A549 (cell line): Measurements from ENCODE around the gene RASGRP1. TPM values are rescaled to one million over a fixed set of nuclear protein-coding genes. Genes with fewer than 3 reads are reported as not detected.

Experiments used
- ATAC-seq, 2 experiments: fragments of 200-7000 bp in 1 of 2; fragments of >200 bp in 1 of 2; cut with Nextera tagmentation in 1 of 2; cut with Tn5 transposase in 1 of 2; 3 replicates each; pipeline versions ENCODE4 v1.8.0 to v1.9.1; 2018 to 2020; ENCODE audit warnings: mild to moderate bottlenecking in 1 of 2, moderate library complexity in 1 of 2
- CTCF ChIA-PET: fragments of 300-600 bp; sonication (Branson Sonifier 250); formaldehyde crosslinking; extraction: SDS; loops from one replicate; lab custom pipeline; 2021; ENCODE audit warnings: antibody characterized with exemption, inconsistent platforms; lab: Yijun Ruan, JAX
- POLR2A ChIA-PET: fragments of 350-600 bp; formaldehyde crosslinking; extraction: SDS; loops from one replicate; lab custom pipeline; 2021; ENCODE audit warnings: antibody characterized with exemption, inconsistent platforms; lab: Yijun Ruan, JAX
- DNase-seq, 2 experiments: peaks; one replicate each; pipeline versions ENCODE4 v3.0.0 to v3.0.0-alpha.2; 2011 to 2016; ENCODE audit warnings: low read depth in 1 of 2, low spot score in 1 of 2
- FAIRE-seq: peaks from 2 replicates; lab custom pipeline; 2011; peaks lifted over from hg19 to GRCh38; lab: Jason Lieb, UNC
- H3K27ac ChIP-seq, 2 experiments: fragments of >200 bp; sonication (Bioruptor Twin); formaldehyde crosslinking; 3 replicates each; pipeline ENCODE4 v1.5.1; 2016 to 2017
- H3K4me1 ChIP-seq: fragments of >200 bp; sonication (Bioruptor Twin); formaldehyde crosslinking; 3 replicates; pipeline ENCODE4 v1.6.1; 2016
- H3K4me2 ChIP-seq: fragments of >200 bp; sonication (Bioruptor Twin); formaldehyde crosslinking; 3 replicates; pipeline ENCODE4 v1.6.1; 2016
- H3K4me3 ChIP-seq: fragments of >200 bp; sonication (Bioruptor Twin); formaldehyde crosslinking; 3 replicates; pipeline ENCODE4 v1.5.1; 2016
- H3K9me3 ChIP-seq: fragments of >200 bp; sonication (Bioruptor Twin); formaldehyde crosslinking; 3 replicates; pipeline ENCODE4 v1.6.1; 2016
- ATOH8 ChIP-seq: fragments of 250-450 bp; sonication (Bioruptor Pico); IDR thresholded peaks from 2 replicates; pipeline ENCODE4 v1.5.0; 2020; ENCODE audit warnings: low read depth, mild to moderate bottlenecking, moderate library complexity
- CHD4 ChIP-seq: fragments of 200-600 bp; sonication (generic); IDR thresholded peaks from 2 replicates; pipeline ENCODE4 v1.6.1; 2016; ENCODE audit warnings: antibody characterized with exemption, mild to moderate bottlenecking, borderline replicate concordance
- E2F6 ChIP-seq: IDR thresholded peaks from 2 replicates; pipeline ENCODE4 v1.6.1; 2012; ENCODE audit warnings: low read depth, borderline replicate concordance
- EHF ChIP-seq: fragments of 250-450 bp; sonication (Bioruptor Pico); IDR thresholded peaks from 2 replicates; pipeline ENCODE4 v1.5.0; 2020; ENCODE audit warnings: mild to moderate bottlenecking
- EHMT2 ChIP-seq: fragments of 200-600 bp; sonication (generic); IDR thresholded peaks from 2 replicates; pipeline ENCODE4 v1.6.1; 2016; ENCODE audit warnings: antibody characterized with exemption, low read depth, mild to moderate bottlenecking, moderate library complexity
- FOSB ChIP-seq: fragments of 250-450 bp; sonication (Bioruptor Pico); IDR thresholded peaks from 2 replicates; pipeline ENCODE4 v1.5.0; 2020; ENCODE audit warnings: mild to moderate bottlenecking, moderate library complexity
- FOXS1 ChIP-seq: fragments of 250-450 bp; sonication (Bioruptor Pico); IDR thresholded peaks from 2 replicates; pipeline ENCODE4 v1.5.0; 2020; ENCODE audit warnings: mild to moderate bottlenecking, moderate library complexity
- HES2 ChIP-seq: fragments of >200 bp; sonication (Bioruptor Twin); formaldehyde crosslinking; IDR thresholded peaks from 2 replicates; pipeline ENCODE4 v1.6.1; 2016
- HEYL ChIP-seq: fragments of 250-450 bp; sonication (Bioruptor Pico); IDR thresholded peaks from 2 replicates; pipeline ENCODE4 v1.8.0; 2021; ENCODE audit warnings: mild to moderate bottlenecking, moderate library complexity
- KDM1A ChIP-seq: fragments of 200-600 bp; sonication (generic); IDR thresholded peaks from 2 replicates; pipeline ENCODE4 v1.6.1; 2016; ENCODE audit warnings: low read depth, mild to moderate bottlenecking
- MAFK ChIP-seq: fragments of 450-650 bp; IDR thresholded peaks from 2 replicates; pipeline ENCODE4 v1.6.1; 2014; ENCODE audit not compliant: partially characterized antibody
- MAX ChIP-seq: IDR thresholded peaks from 2 replicates; pipeline ENCODE4 v1.6.1; 2012
- MYC ChIP-seq: IDR thresholded peaks from 2 replicates; pipeline ENCODE4 v1.6.1; 2012; ENCODE audit warnings: mild to moderate bottlenecking, inconsistent platforms, low read length, improper control_type of control experiment, borderline replicate concordance
- POLR2A ChIP-seq: IDR thresholded peaks from 2 replicates; pipeline ENCODE4 v1.6.1; 2012; ENCODE audit warnings: mild to moderate bottlenecking, low read length
- RAD21 ChIP-seq, 2 experiments: fragments of >200 bp in 1 of 2; sonication (Bioruptor Twin) in 1 of 2; formaldehyde crosslinking in 1 of 2; IDR thresholded peaks in 1 of 2; conservative IDR thresholded peaks in 1 of 2; 2 replicates in 1 of 2; 3 replicates in 1 of 2; pipeline ENCODE4 v1.6.1; 2012 to 2018; ENCODE audit warnings: inconsistent platforms in 1 of 2
- RCOR1 ChIP-seq: fragments of 150-350 bp; IDR thresholded peaks from 2 replicates; pipeline ENCODE4 v1.6.1; 2014; ENCODE audit warnings: antibody characterized with exemption, low read length, low read depth
- TFCP2L1 ChIP-seq: fragments of 250-450 bp; sonication (Bioruptor Pico); IDR thresholded peaks from 2 replicates; pipeline ENCODE4 v1.5.0; 2021; ENCODE audit warnings: mild to moderate bottlenecking
- ZC3H11A ChIP-seq: fragments of 450-650 bp; IDR thresholded peaks from 2 replicates; pipeline ENCODE4 v1.6.1; 2014; ENCODE audit warnings: antibody characterized with exemption, mild to moderate bottlenecking
- WGBS: methylation state at CpG from one replicate; pipeline ENCODE4 v1.1.6; 2017; ENCODE audit errors: missing lambda C conversion rate; 5-methylcytosine and 5-hydroxymethylcytosine counted together
- polyA plus RNA-seq, 4 experiments: library from polyadenylated mRNA; depleted of rRNA in 3 of 4; stranded (reverse); fragments of >200 nt; fragmentation: RNase III in 1 of 4; extraction: RNeasy Plus Mini Kit Qiagen cat#74134 plus additional on column Dnase treatment in 1 of 4; gene quantifications; 2 replicates in 3 of 4; 3 replicates in 1 of 4; pipeline ENCODE4 v1.2.3, GENCODE V29; 2011 to 2017

RASGRP1 gene
- polyA plus RNA-seq, 2 of the 4 experiments (the other 2 are of a cell fraction): 0.70 to 1.2 TPM

GRCh38 chr15:38603672-38604071 lies 39.1 kb upstream of the RASGRP1 start:
- DNase-seq (no peak), FAIRE-seq (no peak)
- no peak for TF ChIP-seq POLR2A
- TF ChIP-seq MAFK: no peak
- TF ChIP-seq HEYL (CRISPR knock-in tag): no peak
- TF ChIP-seq MYC: no peak
- TF ChIP-seq HES2: no peak
- no peak for TF ChIP-seq EHF (CRISPR knock-in tag)
- no peak for TF ChIP-seq ATOH8
- TF ChIP-seq FOSB (CRISPR knock-in tag): no peak
- no peak for TF ChIP-seq MAX
- TF ChIP-seq RAD21 (conservative IDR thresholded peaks at IDR 0.05 in 1 of 2, IDR thresholded peaks at IDR 0.05 in 1 of 2): no peak
- no peak for TF ChIP-seq FOXS1
- TF ChIP-seq E2F6: no peak
- TF ChIP-seq CHD4: no peak
- TF ChIP-seq, all 56 proteins: peak for 0
- Histone ChIP-seq H3K9me3 (no peaks in the 10 kb centered on the region), H3K4me1 (no peaks in the 10 kb centered on the region), H3K27ac (no peak overlapping the region), H3K4me2 (no peak overlapping the region), H3K4me3 (no peak overlapping the region)
- ChIA-PET POLR2A (no interaction called here), CTCF (interaction anchor here (0.9 kb wide), 2 partner anchors 40 to 80 kb away, joined by 3 to 4 read pairs; partner anchors contain the start of gene RASGRP1)
- 80% methylated on average over 5 of the region's 5 CpGs for WGBS
- ATAC-seq: no peak

GRCh38 chr15:38602910-38603670 lies 38.5 kb upstream of the RASGRP1 start:
- FAIRE-seq: no peak
- ATAC-seq: no peak

More at GRCh38 chr15:38602910-38603670, 38.5 kb upstream of the RASGRP1 start:
- H3K27ac ChIP-seq: no peak overlapping the region
- no peak for TF ChIP-seq HEYL (CRISPR knock-in tag)
- no peak for TF ChIP-seq ATOH8
- no peak for TF ChIP-seq EHF (CRISPR knock-in tag)
- TF ChIP-seq EHMT2: no peak
- TF ChIP-seq ZC3H11A: no peak
- TF ChIP-seq KDM1A: no peak
- no peak for TF ChIP-seq E2F6
- TF ChIP-seq TFCP2L1: no peak
- TF ChIP-seq RCOR1: no peak
- DNase-seq: no peak
- 62% methylated on average over 7 of the region's 7 CpGs for WGBS
- no peak overlapping the region for H3K4me2 ChIP-seq
- no peaks in the 10 kb centered on the region for H3K4me1 ChIP-seq
- H3K9me3 ChIP-seq: no peaks in the 10 kb centered on the region
- ChIA-PET CTCF (interaction anchor here (0.9 kb wide), 1 partner anchor 39 kb away, joined by 4 read pairs; the partner anchor contains the start of gene RASGRP1), POLR2A (no interaction called here)
- no peak overlapping the region for H3K4me3 ChIP-seq
